Hematopoietic multipotent progenitor cell treated with erythropoietin and hydrocortisone succinate and interleukin-3 and kit ligand, for 4 days (in vitro differentiated cells): ENCODE measurements around the gene MACROD2.

Experiments
- DNase-seq: peaks from one replicate; pipeline ENCODE4 v3.0.0-alpha.2; 2015

Gene MACROD2

DNA sequence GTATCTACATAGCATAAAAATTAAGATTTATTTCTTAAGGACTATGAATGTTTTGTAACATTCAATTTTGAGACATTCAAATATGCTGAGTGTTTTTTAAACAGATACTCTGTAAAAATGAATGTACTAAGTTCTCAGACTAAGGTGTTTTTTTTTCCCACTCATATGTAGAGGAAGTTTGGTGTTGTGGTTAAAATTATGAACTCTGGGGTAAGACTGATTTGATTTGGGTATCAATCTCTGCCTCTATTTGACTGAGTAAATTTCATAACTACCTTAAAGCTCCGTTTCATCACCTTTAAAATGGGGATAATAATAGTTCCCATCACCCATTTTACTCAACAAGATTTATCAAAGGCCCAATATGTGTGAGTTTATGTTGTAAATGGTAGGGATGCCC lies 728.7 kb downstream of the MACROD2 start:
- DNase-seq, result no peak

DNA sequence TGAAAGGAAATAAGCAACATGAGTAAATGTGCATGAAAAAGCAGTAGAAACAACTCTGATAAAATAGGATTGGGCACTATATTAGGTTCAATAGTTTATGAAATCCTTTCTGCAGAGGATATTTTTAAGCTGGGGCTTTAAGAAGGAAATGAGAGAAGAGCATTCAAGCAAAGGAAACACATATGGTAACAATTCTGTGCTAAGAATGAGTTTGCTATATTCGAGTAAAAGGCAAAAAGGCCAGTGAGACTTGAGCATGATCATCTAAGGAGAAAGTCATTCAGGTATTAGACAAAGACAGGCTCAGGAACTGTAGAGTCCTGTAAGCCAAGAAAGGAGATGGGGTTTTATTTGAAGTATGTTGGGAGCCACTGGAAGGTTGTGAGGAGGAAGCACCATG lies 729.2 kb downstream of the MACROD2 start:
- DNase-seq, result no peak

DNA sequence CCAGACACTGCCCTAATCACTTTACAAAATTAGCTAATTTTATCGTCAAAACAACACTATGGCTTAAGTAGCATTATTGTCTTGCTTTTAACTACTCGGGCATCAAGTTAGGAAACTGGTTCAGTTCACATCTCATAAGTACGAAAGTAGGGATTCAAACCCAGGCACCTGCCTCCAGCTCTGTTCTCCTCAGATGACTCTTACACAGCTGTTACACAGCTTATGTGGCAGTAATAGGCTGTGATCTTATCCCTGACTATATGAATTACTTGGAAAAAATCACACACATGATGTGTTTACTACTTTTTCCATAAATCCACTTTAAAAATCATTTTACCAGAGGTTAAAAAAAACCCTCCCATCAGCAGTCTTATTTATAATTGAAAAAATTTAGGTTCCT lies 731.3 kb downstream of the MACROD2 start:
- DNase-seq, result no peak

GRCh38 chr20:14727485-14728150 lies 732.3 kb downstream of the MACROD2 start:
- DNase-seq, result no peak

- DNase-seq, result no peak
Observed at GRCh38 chr20:14729390-14729789, 734.1 kb downstream of the MACROD2 start.

DNA sequence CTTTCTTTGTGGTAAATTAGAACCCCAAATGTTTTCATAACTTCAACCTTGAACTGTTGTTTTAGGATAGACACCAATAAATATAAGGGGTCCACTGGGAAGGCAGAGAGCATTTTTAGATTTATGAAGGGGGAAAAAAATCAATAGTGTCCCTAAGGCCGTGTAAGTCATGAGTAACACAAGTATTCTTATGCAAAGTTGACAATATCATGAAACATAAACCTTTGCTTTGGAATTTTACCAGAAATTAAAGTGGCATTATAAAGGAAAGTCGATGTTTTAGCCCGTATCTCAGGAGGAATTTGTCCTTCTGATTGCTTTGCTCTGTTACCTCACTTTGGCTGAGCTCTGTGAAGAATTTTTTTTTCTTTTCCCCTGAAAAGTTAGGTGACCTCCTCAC lies 737.0 kb downstream of the MACROD2 start:
- DNase-seq, result no peak

DNA sequence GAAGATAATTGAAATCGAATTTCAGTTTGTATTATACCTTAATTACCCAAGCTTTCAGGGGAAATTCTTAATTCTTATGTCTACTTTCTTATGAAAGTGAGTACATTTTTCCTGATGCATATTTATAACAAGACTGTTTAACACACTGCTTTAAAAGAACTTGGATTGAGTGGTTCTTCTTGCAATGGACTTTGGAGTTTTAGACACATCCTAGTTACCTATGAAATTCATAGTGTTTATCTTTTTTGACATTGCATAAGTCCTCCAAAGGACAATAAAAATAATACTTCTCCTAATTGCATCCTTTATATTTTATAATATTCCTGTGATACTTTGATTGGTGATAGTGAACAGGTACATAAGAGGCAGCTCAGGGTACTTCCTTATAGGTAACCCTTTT lies 737.7 kb downstream of the MACROD2 start:
- DNase-seq, result no peak

DNA sequence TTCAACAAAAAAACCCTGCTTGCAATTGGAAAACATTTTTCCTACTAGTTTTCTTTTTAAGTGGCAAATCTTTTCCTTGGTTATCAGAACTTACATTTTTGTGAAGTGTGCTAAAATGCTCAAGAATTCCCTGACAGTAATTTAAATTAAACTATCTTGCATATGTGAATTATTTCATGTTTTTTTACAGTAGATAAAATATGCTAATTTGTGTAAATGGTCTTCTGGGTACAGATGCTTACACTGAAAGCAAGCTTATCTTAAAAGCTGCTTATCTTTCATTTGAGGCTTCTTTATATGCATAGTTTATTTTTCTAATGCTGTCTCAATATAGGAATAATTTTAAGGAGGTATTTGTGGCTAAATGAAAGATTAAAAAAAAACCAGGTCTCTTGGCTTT lies 745.1 kb downstream of the MACROD2 start:
- DNase-seq, result no peak

DNA sequence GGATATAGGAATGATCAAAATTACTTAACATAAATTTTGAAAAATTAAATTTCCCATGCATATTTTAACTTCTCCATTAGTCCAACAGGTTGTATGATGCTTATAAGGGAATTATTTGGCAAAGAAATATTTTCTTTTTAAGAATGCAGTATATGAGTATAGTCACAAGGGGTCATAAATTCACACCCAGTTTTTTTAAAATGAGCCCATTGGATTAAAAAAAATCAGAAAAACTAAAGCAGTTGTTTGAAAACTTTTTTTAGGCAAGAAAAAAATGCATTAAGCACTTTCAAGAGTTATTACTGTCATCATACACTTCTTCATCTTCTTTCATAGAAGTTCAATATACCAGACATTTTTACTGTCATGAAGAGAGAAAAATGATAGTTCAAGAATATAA lies 746.3 kb downstream of the MACROD2 start:
- DNase-seq, result no peak

- no peak for DNase-seq
Observed at GRCh38 chr20:14744723-14745122, 749.4 kb downstream of the MACROD2 start.

- DNase-seq, result no peak
Observed at GRCh38 chr20:14745830-14746229, 750.5 kb downstream of the MACROD2 start.

DNA sequence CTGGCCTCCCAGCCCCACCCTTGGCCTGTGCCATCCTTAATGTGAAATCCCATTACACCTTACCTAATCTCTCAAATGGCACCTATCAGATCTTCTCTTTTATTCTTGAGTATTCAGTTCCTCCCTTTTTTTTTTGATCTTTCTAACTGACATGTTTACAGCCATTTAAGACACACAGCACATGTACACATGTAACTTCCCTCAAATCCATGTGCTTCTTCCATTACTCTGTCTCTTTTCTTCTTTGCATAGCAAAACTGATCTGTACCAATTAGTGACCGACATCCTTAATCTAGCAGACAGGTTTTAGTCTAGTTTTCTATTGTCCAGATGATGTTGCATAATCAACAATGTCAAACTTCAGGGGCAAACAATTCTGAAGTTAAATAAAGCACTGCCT lies 755.9 kb downstream of the MACROD2 start:
- no peak for DNase-seq

DNA sequence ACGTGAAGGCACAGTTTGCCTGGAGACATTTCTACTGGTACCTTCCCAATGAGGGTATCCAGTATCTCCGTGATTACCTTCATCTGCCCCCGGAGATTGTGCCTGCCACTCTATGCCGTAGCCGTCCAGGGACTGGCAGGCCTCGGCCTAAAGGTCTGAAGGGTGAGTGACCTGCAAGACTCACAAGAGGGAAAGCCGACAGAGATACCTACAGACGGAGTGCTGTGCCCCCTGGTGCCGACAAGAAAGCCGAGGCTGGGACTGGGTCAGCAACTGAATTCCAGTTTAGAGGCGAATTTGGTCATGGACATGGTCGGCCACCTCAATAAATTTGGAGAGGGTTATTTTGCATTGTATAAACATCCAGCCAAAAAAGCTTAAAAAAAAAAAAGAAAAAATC lies 762.4 kb downstream of the MACROD2 start:
- no peak for DNase-seq

GRCh38 chr20:14758356-14758755 lies 763.0 kb downstream of the MACROD2 start:
- no peak for DNase-seq

DNA sequence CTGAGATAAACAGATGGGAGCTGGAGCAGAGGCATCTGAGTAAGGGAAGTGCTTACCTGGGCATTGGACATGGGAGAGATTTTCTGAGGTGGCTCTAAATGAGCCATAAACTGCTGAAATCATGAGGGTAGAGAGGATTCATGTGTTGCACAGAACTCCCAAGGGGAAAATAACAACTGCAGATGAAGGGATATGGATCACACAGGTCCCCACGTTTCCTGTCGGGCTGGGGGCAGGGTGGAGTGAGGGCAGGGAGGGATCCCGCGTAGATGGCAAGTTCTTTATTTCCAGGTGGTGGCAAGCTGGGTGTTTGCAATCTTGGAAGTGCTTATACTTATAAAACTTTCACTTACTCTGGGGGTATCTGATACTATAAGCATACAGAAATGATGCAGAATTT lies 764.7 kb downstream of the MACROD2 start:
- DNase-seq, result no peak

- no peak for DNase-seq
Observed at GRCh38 chr20:14761903-14762302, 766.6 kb downstream of the MACROD2 start.

DNA sequence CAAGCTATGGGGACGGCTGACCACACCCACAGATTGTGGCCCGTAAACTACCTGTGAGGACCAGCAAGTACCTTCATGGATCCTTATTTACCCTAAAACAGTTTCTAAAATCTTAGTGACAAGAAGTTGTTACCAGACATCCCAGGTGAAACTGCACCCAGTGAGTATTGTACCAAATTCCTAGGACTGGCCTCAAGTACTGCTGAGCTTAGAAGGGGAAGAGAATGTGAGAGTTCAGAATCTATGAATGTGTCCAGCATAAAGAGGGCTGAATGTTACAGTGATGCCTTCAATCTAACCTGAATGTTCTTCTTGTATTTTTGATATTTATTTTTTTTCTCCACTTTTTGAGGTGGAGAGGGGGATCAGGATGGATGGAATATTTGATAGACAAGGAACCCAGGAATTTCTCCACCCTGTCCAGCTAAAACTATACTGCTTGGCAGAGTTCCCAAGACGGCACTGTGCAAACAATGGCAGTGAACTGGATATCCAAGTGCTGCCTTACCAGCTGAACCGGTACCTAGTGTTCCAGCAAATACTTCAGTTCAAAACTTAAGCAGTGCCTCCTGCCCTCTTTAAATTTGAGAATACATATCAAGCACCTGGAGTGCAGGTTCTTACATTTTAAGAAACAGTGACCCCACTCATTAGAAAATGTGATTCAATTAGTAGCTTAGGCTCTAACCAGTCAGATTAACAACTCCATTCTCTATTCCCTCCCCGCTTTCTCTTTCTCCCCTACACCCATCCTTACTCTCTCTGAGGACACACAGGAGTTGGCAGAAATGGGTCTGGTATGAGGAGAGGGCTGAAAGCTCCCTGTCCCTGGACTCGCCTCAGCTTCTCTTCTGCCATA lies 769.4 kb downstream of the MACROD2 start:
- no peak for DNase-seq

- no peak for DNase-seq
Observed at GRCh38 chr20:14765370-14765701, 770.0 kb downstream of the MACROD2 start.

- no peak for DNase-seq
Observed at GRCh38 chr20:14773486-14773885, 778.2 kb downstream of the MACROD2 start.

- no peak for DNase-seq
Observed at GRCh38 chr20:14775778-14776177, 780.5 kb downstream of the MACROD2 start.

GRCh38 chr20:14777591-14777990 lies 782.3 kb downstream of the MACROD2 start:
- no peak for DNase-seq

DNA sequence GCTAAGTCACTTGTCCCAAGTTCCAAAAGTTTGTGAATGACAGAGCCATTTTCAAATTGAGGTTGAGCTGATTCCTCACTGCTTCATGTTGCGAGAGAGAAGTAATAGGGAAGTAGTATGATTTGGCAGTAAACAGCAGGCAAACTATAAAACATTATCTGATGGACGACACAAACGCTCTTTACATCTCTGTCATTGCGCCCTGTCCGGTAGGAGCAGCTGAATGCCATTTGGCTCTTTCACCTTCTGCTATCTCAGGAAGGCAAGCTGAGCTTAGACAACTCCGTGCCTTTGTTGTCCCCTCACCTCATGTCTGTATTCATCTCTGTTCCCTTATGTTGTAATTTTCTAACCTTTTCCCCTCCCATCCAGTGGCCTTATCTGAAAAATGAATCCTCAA lies 782.8 kb downstream of the MACROD2 start:
- DNase-seq, result no peak

GRCh38 chr20:14778875-14779274 lies 783.6 kb downstream of the MACROD2 start:
- DNase-seq, result no peak

- DNase-seq, result no peak
Observed at GRCh38 chr20:14780508-14780907, 785.2 kb downstream of the MACROD2 start.

GRCh38 chr20:14782731-14783130 lies 787.4 kb downstream of the MACROD2 start:
- no peak for DNase-seq
